HepG2 (cell line): ENCODE measurements around the gene STX5. TPM values are rescaled to one million over a fixed set of nuclear protein-coding genes. Genes with fewer than 3 reads are reported as not detected.

Experiments used
- BCL3 ChIP-seq: sonication (generic); formaldehyde crosslinking; IDR thresholded peaks from 2 replicates; pipeline ENCODE4 v1.5.1; 2020; ENCODE audit warnings: mild to moderate bottlenecking, missing genetic modification reagents, moderate library complexity
- BHLHE40 ChIP-seq: IDR thresholded peaks from 2 replicates; pipeline ENCODE4 v1.6.1; 2011; ENCODE audit warnings: low read length, improper control_type of control experiment
- GATAD2A ChIP-seq: IDR thresholded peaks from 2 replicates; pipeline ENCODE4 v1.6.1; 2016
- GLI4 ChIP-seq: sonication (generic); formaldehyde crosslinking; IDR thresholded peaks from 2 replicates; pipeline ENCODE4 v1.5.1; 2020; ENCODE audit warnings: missing genetic modification reagents, mild to moderate bottlenecking, moderate library complexity, borderline replicate concordance
- KLF13 ChIP-seq: sonication (generic); formaldehyde crosslinking; IDR thresholded peaks from 2 replicates; pipeline ENCODE4 v1.4.0; 2020; ENCODE audit warnings: mild to moderate bottlenecking, missing genetic modification reagents
- REST ChIP-seq, 2 experiments: IDR thresholded peaks; 2 replicates each; pipeline ENCODE4 v1.6.1; 2011 to 2012; ENCODE audit warnings: low read length in 2 of 2, borderline replicate concordance in 1 of 2, low read depth in 1 of 2, mild to moderate bottlenecking in 1 of 2, moderate library complexity in 1 of 2
- SNAPC2 ChIP-seq: sonication (generic); formaldehyde crosslinking; IDR thresholded peaks from 2 replicates; pipeline ENCODE4 v1.8.1; 2022; ENCODE audit warnings: mild to moderate bottlenecking, missing genetic modification reagents
- TRAFD1 ChIP-seq: sonication (generic); formaldehyde crosslinking; IDR thresholded peaks from 2 replicates; pipeline ENCODE4 v1.5.1; 2020; ENCODE audit warnings: missing genetic modification reagents, mild to moderate bottlenecking, borderline replicate concordance
- ZFY ChIP-seq: sonication (generic); formaldehyde crosslinking; IDR thresholded peaks from 2 replicates; pipeline ENCODE4 v1.4.0; 2020; ENCODE audit warnings: missing genetic modification reagents
- ZNF276 ChIP-seq: sonication (generic); formaldehyde crosslinking; IDR thresholded peaks from 2 replicates; pipeline ENCODE4 v1.4.0; 2020; ENCODE audit warnings: mild to moderate bottlenecking, low read depth, missing genetic modification reagents
- ZXDC ChIP-seq: sonication (generic); formaldehyde crosslinking; IDR thresholded peaks from 2 replicates; pipeline ENCODE4 v1.5.0; 2020; ENCODE audit warnings: mild to moderate bottlenecking, missing genetic modification reagents
- ZZZ3 ChIP-seq: sonication (generic); formaldehyde crosslinking; IDR thresholded peaks from 2 replicates; pipeline ENCODE4 v1.4.0; 2020; ENCODE audit warnings: missing genetic modification reagents, mild to moderate bottlenecking, borderline replicate concordance
- polyA plus RNA-seq, 8 experiments: library from polyadenylated mRNA; depleted of rRNA in 3 of 8; stranded (reverse) in 7 of 8; unstranded in 1 of 8; fragments of >200 nt; fragmentation: Illumina TruSeq in 4 of 8; extraction: Trizol in 4 of 8; gene quantifications; 2 replicates each; pipeline versions ENCODE4 v1.2.1 to v1.2.3, GENCODE V29; 2011 to 2016; ENCODE audit warnings: low read depth in 4 of 8, missing spikeins in 1 of 8, mixed read lengths in 1 of 8; ENCODE audit not compliant: insufficient read depth in 1 of 8
- total RNA-seq, 5 experiments: library from RNA; depleted of rRNA; stranded (reverse); fragments of >200 nt; fragmentation: Illumina TruSeq; extraction: Trizol; gene quantifications; 2 replicates each; pipeline ENCODE4 v1.2.3, GENCODE V29; 2016; ENCODE audit warnings: low read depth in 1 of 5

The STX5 gene
- total and polyA plus RNA-seq, 2 of the 13 experiments (the other 11 are each of a cell fraction or from before 2014, with no cell fraction given) = 26.9 to 30.0 TPM

- TF ChIP-seq ZXDC (CRISPR knock-in tag) (no peak), BCL3 (CRISPR knock-in tag) (peak; percentile 51; the same call in 1 of the 2 replicates), ZZZ3 (CRISPR knock-in tag) (peak; percentile 88), TRAFD1 (CRISPR knock-in tag) (no peak), KLF13 (CRISPR knock-in tag) (0 out of 2 replicates have a peak, but pooled peaks have one; percentile 49), BHLHE40 (peak; percentile 53; the same call in 1 of the 2 replicates), GATAD2A (CRISPR knock-in tag) (peak; percentile 16; the same call in 1 of the 2 replicates), SNAPC2 (CRISPR knock-in tag) (no peak), ZFY (CRISPR knock-in tag) (peak; percentile 97), ZNF276 (CRISPR knock-in tag) (peak; percentile 96), REST (IDR thresholded peaks at IDR 0.05; ENCODE audit: borderline replicate concordance in 1 of 2, low read depth in 1 of 2, low read length in 2 of 2) (peak in 1 of 2 experiments; percentile 81; a peak in 1 of 4 replicates), GLI4 (CRISPR knock-in tag) (peak; percentile 5; the same call in 1 of the 2 replicates)
These were observed 26.6 kb downstream of the STX5 start, which contains the start of gene NXF1 (continued) for GRCh38 chr11:62805076-62805892.
